ENCODE results near the gene TMEM200C.

The TMEM200C gene

GRCh38 chr18:5900262-5900661, 4.9 kb upstream of the TMEM200C start:
- TF ChIP-seq YY1 (IDR thresholded peaks at IDR 0.05; ENCODE audit: low read depth) (no peak), MAX (IDR thresholded peaks at IDR 0.05) (no peak), NFIC (IDR thresholded peaks at IDR 0.05) (no peak), EP300 (IDR thresholded peaks at IDR 0.05; ENCODE audit: borderline replicate concordance) (no peak), USF1 (IDR thresholded peaks at IDR 0.05) (no peak), TAF1 (IDR thresholded peaks at IDR 0.05; ENCODE audit: low read depth) (no peak), RAD21 (IDR thresholded peaks at IDR 0.05; ENCODE audit: low read depth) (no peak)

- TF ChIP-seq EGR1 (IDR thresholded peaks at IDR 0.05) (no peak), MAX (IDR thresholded peaks at IDR 0.05) (no peak), REST (IDR thresholded peaks at IDR 0.05; ENCODE audit: low read depth) (no peak), EP300 (IDR thresholded peaks at IDR 0.05; ENCODE audit: borderline replicate concordance) (no peak), TEAD4 (IDR thresholded peaks at IDR 0.05) (no peak), RAD21 (IDR thresholded peaks at IDR 0.05; ENCODE audit: low read depth) (no peak), YY1 (IDR thresholded peaks at IDR 0.05; ENCODE audit: low read depth) (no peak), FOXM1 (IDR thresholded peaks at IDR 0.05; ENCODE audit: borderline replicate concordance, low read depth) (no peak)
Measured at GRCh38 chr18:5899835-5900234, 4.5 kb upstream of the TMEM200C start.

GRCh38 chr18:5895876-5896740, 786 bp upstream of the TMEM200C start:
- TF ChIP-seq EGR1 (IDR thresholded peaks at IDR 0.05) (no peak), TCF12 (IDR thresholded peaks at IDR 0.05; ENCODE audit: low read depth) (no peak), ZBTB7A (IDR thresholded peaks at IDR 0.05; ENCODE audit: low read depth) (no peak), MAX (IDR thresholded peaks at IDR 0.05) (no peak), EP300 (IDR thresholded peaks at IDR 0.05; ENCODE audit: borderline replicate concordance) (no peak)

GRCh38 chr18:5894611-5895298, 567 bp downstream of the TMEM200C start:
- no peak for TF ChIP-seq RAD21 (IDR thresholded peaks at IDR 0.05; ENCODE audit: low read depth)
- TF ChIP-seq TAF1 (IDR thresholded peaks at IDR 0.05; ENCODE audit: low read depth) = no peak
- no peak for TF ChIP-seq EP300 (IDR thresholded peaks at IDR 0.05; ENCODE audit: borderline replicate concordance)
- no peak for TF ChIP-seq TCF12 (IDR thresholded peaks at IDR 0.05; ENCODE audit: low read depth)
- no peak for TF ChIP-seq EGR1 (IDR thresholded peaks at IDR 0.05)
- no peak for TF ChIP-seq USF1 (IDR thresholded peaks at IDR 0.05)
- TF ChIP-seq REST (IDR thresholded peaks at IDR 0.05; ENCODE audit: low read depth) = no peak
- TF ChIP-seq CEBPB (IDR thresholded peaks at IDR 0.05) = no peak
- no peak for TF ChIP-seq TEAD4 (IDR thresholded peaks at IDR 0.05)
- TF ChIP-seq YY1 (IDR thresholded peaks at IDR 0.05; ENCODE audit: low read depth) = no peak
- no peak for TF ChIP-seq NFIC (IDR thresholded peaks at IDR 0.05)
- TF ChIP-seq MAX (IDR thresholded peaks at IDR 0.05) = no peak

- no peak for TF ChIP-seq YY1 (IDR thresholded peaks at IDR 0.05; ENCODE audit: low read depth)
- TF ChIP-seq TEAD4 (IDR thresholded peaks at IDR 0.05) = no peak
- no peak for TF ChIP-seq RAD21 (IDR thresholded peaks at IDR 0.05; ENCODE audit: low read depth)
- no peak for TF ChIP-seq USF1 (IDR thresholded peaks at IDR 0.05)
- no peak for TF ChIP-seq TCF12 (IDR thresholded peaks at IDR 0.05; ENCODE audit: low read depth)
- TF ChIP-seq EP300 (IDR thresholded peaks at IDR 0.05; ENCODE audit: borderline replicate concordance) = no peak
- TF ChIP-seq NFIC (IDR thresholded peaks at IDR 0.05) = no peak
- no peak for TF ChIP-seq MAX (IDR thresholded peaks at IDR 0.05)
- no peak for TF ChIP-seq FOXM1 (IDR thresholded peaks at IDR 0.05; ENCODE audit: borderline replicate concordance, low read depth)
- TF ChIP-seq REST (IDR thresholded peaks at IDR 0.05; ENCODE audit: low read depth) = no peak
- TF ChIP-seq CREB1 (IDR thresholded peaks at IDR 0.05; ENCODE audit: low read depth) = no peak
- no peak for TF ChIP-seq CEBPB (IDR thresholded peaks at IDR 0.05)
- TF ChIP-seq ZBTB7A (IDR thresholded peaks at IDR 0.05; ENCODE audit: low read depth) = no peak
Measured at GRCh38 chr18:5893956-5894610, 1.2 kb downstream of the TMEM200C start.
